ENCODE measurements around the gene PRR30.

- no peak for TF ChIP-seq CTCF (conservative IDR thresholded peaks at IDR 0.05; ENCODE audit: low read depth in 2 of 2)
- no peak for TF ChIP-seq POLR2AphosphoS5 (IDR thresholded peaks at IDR 0.05; ENCODE audit: low read depth)
- TF ChIP-seq REST (IDR thresholded peaks at IDR 0.05; ENCODE audit: unreplicated experiment), result no peak
- no peak for TF ChIP-seq CREB1 (CRISPR knock-in tag; IDR thresholded peaks at IDR 0.05; ENCODE audit: low read depth)
- TF ChIP-seq ZNF331 (CRISPR knock-in tag; IDR thresholded peaks at IDR 0.05; ENCODE audit: low read depth), result no peak
- TF ChIP-seq EZH2 (IDR thresholded peaks at IDR 0.05; ENCODE audit: low read depth, unreplicated experiment), result no peak
- TF ChIP-seq EZH2phosphoT487 (IDR thresholded peaks at IDR 0.05; ENCODE audit: unreplicated experiment), result no peak
- TF ChIP-seq NANOG (IDR thresholded peaks at IDR 0.05; ENCODE audit: borderline replicate concordance), result no peak
- TF ChIP-seq, protein P1, sequence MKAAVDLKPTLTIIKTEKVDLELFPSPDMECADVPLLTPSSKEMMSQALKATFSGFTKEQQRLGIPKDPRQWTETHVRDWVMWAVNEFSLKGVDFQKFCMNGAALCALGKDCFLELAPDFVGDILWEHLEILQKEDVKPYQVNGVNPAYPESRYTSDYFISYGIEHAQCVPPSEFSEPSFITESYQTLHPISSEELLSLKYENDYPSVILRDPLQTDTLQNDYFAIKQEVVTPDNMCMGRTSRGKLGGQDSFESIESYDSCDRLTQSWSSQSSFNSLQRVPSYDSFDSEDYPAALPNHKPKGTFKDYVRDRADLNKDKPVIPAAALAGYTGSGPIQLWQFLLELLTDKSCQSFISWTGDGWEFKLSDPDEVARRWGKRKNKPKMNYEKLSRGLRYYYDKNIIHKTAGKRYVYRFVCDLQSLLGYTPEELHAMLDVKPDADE (IDR thresholded peaks at IDR 0.05), result no peak
- no peak for TF ChIP-seq STAT1 (IDR thresholded peaks at IDR 0.05; ENCODE audit: unreplicated experiment)
- no peak for TF ChIP-seq JUNB (IDR thresholded peaks at IDR 0.05; ENCODE audit: unreplicated experiment)
- TF ChIP-seq, protein P2, sequence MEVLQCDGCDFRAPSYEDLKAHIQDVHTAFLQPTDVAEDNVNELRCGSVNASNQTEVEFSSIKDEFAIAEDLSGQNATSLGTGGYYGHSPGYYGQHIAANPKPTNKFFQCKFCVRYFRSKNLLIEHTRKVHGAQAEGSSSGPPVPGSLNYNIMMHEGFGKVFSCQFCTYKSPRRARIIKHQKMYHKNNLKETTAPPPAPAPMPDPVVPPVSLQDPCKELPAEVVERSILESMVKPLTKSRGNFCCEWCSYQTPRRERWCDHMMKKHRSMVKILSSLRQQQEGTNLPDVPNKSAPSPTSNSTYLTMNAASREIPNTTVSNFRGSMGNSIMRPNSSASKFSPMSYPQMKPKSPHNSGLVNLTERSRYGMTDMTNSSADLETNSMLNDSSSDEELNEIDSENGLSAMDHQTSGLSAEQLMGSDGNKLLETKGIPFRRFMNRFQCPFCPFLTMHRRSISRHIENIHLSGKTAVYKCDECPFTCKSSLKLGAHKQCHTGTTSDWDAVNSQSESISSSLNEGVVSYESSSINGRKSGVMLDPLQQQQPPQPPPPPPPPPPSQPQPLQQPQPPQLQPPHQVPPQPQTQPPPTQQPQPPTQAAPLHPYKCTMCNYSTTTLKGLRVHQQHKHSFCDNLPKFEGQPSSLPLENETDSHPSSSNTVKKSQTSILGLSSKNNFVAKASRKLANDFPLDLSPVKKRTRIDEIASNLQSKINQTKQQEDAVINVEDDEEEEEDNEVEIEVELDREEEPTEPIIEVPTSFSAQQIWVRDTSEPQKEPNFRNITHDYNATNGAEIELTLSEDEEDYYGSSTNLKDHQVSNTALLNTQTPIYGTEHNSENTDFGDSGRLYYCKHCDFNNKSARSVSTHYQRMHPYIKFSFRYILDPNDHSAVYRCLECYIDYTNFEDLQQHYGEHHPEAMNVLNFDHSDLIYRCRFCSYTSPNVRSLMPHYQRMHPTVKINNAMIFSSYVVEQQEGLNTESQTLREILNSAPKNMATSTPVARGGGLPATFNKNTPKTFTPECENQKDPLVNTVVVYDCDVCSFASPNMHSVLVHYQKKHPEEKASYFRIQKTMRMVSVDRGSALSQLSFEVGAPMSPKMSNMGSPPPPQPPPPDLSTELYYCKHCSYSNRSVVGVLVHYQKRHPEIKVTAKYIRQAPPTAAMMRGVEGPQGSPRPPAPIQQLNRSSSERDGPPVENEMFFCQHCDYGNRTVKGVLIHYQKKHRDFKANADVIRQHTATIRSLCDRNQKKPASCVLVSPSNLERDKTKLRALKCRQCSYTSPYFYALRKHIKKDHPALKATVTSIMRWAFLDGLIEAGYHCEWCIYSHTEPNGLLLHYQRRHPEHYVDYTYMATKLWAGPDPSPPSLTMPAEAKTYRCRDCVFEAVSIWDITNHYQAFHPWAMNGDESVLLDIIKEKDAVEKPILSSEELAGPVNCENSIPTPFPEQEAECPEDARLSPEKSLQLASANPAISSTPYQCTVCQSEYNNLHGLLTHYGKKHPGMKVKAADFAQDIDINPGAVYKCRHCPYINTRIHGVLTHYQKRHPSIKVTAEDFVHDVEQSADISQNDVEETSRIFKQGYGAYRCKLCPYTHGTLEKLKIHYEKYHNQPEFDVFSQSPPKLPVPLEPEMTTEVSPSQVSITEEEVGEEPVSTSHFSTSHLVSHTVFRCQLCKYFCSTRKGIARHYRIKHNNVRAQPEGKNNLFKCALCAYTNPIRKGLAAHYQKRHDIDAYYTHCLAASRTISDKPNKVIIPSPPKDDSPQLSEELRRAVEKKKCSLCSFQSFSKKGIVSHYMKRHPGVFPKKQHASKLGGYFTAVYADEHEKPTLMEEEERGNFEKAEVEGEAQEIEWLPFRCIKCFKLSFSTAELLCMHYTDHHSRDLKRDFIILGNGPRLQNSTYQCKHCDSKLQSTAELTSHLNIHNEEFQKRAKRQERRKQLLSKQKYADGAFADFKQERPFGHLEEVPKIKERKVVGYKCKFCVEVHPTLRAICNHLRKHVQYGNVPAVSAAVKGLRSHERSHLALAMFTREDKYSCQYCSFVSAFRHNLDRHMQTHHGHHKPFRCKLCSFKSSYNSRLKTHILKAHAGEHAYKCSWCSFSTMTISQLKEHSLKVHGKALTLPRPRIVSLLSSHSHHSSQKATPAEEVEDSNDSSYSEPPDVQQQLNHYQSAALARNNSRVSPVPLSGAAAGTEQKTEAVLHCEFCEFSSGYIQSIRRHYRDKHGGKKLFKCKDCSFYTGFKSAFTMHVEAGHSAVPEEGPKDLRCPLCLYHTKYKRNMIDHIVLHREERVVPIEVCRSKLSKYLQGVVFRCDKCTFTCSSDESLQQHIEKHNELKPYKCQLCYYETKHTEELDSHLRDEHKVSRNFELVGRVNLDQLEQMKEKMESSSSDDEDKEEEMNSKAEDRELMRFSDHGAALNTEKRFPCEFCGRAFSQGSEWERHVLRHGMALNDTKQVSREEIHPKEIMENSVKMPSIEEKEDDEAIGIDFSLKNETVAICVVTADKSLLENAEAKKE (CRISPR knock-in tag; IDR thresholded peaks at IDR 0.05), result no peak
- TF ChIP-seq ZNF114 (CRISPR knock-in tag; IDR thresholded peaks at IDR 0.05), result no peak
These were observed 23.7 kb downstream of the PRR30 start for GRCh38 chr2:27115519-27115918.
